HL-60 (cell line): ENCODE measurements around the gene S1PR3.
A peak's percentile ranks its signal among the peaks of the same experiment; 100 is the strongest.

Experiments
- GABPA ChIP-seq: IDR thresholded peaks from 2 replicates; pipeline ENCODE4 v1.6.1; 2012; ENCODE audit warnings: low read depth
- POLR2AphosphoS5 ChIP-seq: IDR thresholded peaks from 2 replicates; pipeline ENCODE4 v1.6.1; 2012; ENCODE audit warnings: low read depth
- TF ChIP-seq, protein P1 (sequence below): IDR thresholded peaks from one replicate; pipeline ENCODE4 v1.5.1; 2011; ENCODE audit warnings: low read length, control low read depth, inconsistent platforms; ENCODE audit not compliant: insufficient read depth
- TF ChIP-seq, protein P2 (sequence below): IDR thresholded peaks from 2 replicates; pipeline ENCODE4 v1.6.1; 2012; ENCODE audit warnings: low read depth; ENCODE audit not compliant: insufficient replicate concordance

DNA sequence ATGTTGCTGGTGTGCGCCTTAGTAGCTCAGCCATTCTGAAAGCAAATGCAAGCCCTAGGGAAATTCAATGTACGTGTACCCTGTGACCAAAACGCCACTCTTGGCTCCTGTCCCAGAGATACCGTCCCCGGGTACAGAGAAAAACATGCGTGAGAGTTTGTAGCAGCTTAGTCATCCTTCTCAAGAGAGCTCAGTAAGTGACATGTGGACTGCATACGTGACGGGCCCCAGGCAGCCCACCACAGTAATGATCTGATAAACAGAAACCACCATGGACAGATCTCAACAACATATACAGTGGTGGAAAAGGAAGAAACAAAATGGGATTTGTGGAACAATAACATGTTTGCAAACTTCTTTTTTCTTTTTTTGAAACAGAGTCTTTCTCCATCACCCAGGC is 45.1 kb downstream of the S1PR3 start:
- TF ChIP-seq, protein P1, sequence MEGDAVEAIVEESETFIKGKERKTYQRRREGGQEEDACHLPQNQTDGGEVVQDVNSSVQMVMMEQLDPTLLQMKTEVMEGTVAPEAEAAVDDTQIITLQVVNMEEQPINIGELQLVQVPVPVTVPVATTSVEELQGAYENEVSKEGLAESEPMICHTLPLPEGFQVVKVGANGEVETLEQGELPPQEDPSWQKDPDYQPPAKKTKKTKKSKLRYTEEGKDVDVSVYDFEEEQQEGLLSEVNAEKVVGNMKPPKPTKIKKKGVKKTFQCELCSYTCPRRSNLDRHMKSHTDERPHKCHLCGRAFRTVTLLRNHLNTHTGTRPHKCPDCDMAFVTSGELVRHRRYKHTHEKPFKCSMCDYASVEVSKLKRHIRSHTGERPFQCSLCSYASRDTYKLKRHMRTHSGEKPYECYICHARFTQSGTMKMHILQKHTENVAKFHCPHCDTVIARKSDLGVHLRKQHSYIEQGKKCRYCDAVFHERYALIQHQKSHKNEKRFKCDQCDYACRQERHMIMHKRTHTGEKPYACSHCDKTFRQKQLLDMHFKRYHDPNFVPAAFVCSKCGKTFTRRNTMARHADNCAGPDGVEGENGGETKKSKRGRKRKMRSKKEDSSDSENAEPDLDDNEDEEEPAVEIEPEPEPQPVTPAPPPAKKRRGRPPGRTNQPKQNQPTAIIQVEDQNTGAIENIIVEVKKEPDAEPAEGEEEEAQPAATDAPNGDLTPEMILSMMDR = no peak
- TF ChIP-seq, protein P2, sequence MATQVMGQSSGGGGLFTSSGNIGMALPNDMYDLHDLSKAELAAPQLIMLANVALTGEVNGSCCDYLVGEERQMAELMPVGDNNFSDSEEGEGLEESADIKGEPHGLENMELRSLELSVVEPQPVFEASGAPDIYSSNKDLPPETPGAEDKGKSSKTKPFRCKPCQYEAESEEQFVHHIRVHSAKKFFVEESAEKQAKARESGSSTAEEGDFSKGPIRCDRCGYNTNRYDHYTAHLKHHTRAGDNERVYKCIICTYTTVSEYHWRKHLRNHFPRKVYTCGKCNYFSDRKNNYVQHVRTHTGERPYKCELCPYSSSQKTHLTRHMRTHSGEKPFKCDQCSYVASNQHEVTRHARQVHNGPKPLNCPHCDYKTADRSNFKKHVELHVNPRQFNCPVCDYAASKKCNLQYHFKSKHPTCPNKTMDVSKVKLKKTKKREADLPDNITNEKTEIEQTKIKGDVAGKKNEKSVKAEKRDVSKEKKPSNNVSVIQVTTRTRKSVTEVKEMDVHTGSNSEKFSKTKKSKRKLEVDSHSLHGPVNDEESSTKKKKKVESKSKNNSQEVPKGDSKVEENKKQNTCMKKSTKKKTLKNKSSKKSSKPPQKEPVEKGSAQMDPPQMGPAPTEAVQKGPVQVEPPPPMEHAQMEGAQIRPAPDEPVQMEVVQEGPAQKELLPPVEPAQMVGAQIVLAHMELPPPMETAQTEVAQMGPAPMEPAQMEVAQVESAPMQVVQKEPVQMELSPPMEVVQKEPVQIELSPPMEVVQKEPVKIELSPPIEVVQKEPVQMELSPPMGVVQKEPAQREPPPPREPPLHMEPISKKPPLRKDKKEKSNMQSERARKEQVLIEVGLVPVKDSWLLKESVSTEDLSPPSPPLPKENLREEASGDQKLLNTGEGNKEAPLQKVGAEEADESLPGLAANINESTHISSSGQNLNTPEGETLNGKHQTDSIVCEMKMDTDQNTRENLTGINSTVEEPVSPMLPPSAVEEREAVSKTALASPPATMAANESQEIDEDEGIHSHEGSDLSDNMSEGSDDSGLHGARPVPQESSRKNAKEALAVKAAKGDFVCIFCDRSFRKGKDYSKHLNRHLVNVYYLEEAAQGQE = peak; percentile 82
- TF ChIP-seq POLR2AphosphoS5 = no peak
- TF ChIP-seq GABPA = no peak
